ENCODE measurements around the gene RFX4. TPM values are rescaled to one million over a fixed set of nuclear protein-coding genes. Genes with fewer than 3 reads are reported as not detected.
A peak's percentile ranks its signal among the peaks of the same experiment; 100 is the strongest.

RFX4 gene
- total RNA-seq, 4 donors from 2014 or later, result not detected

DNA sequence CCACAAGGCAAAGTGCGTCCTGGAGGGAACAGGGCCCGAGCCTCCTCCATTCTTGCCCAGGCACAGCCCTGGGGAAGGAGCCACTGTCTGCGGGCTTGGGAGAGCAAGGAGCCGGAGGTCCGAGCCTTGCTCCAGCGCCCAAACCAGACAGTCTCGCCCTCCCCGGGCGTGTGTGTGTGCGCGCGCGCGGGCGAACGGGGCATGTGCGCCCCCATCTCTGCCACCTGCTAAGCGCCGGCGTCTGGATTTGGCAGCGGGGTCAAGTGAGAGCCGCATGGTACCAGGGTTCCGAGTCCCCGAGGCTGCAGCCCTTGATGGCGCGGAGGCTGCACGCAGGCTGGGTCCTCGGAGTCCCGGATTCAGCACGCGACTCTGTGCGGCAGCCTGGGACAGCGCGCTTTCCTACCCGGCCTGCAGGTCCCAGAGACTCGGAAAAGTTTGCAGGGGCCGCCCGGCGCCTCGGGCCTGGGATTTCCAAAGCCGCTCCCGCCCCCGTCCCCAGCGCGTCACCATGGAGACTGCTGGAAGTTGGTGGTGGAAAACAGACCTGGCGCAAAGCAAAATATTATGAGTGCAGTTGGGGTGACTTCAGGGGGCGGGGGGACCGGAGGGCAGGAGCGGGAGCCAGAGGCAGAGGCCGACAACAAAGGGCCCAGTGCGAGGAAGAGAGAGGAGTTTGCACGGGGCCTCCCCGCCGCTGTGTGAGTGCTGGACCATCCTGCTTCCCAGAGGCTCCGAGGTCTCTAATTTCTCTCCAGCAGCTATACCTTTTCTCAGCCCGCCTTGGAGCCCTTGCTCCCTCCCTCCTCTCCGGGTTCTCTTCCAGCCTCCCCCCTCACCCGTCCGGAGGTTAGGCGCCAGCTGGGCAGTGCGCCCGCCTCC is 4.2 kb downstream of the RFX4 start:
- H3K9me3 ChIP-seq, result no peaks in the 10 kb centered on the region
- ATAC-seq, result no peak
- intact Hi-C loops (cut with DNase I; ENCODE audit: low total_unique reads), result no loop called here
- TF ChIP-seq, protein P1, sequence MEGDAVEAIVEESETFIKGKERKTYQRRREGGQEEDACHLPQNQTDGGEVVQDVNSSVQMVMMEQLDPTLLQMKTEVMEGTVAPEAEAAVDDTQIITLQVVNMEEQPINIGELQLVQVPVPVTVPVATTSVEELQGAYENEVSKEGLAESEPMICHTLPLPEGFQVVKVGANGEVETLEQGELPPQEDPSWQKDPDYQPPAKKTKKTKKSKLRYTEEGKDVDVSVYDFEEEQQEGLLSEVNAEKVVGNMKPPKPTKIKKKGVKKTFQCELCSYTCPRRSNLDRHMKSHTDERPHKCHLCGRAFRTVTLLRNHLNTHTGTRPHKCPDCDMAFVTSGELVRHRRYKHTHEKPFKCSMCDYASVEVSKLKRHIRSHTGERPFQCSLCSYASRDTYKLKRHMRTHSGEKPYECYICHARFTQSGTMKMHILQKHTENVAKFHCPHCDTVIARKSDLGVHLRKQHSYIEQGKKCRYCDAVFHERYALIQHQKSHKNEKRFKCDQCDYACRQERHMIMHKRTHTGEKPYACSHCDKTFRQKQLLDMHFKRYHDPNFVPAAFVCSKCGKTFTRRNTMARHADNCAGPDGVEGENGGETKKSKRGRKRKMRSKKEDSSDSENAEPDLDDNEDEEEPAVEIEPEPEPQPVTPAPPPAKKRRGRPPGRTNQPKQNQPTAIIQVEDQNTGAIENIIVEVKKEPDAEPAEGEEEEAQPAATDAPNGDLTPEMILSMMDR (IDR thresholded peaks at IDR 0.05 in 4 of 5, conservative IDR thresholded peaks at IDR 0.05 in 1 of 5), result no peak
- TF ChIP-seq POLR2A (IDR thresholded peaks at IDR 0.05), result no peak
- peaks cover 67 to 73% (median 68%) of the 10 kb centered on the region in 3 donors for H3K27me3 ChIP-seq
- no peaks in the 10 kb centered on the region for H3K36me3 ChIP-seq
- peaks cover 3 to 27% of the 10 kb centered on the region in 2 donors for H3K4me1 ChIP-seq
- peak overlapping the region; percentile 1 to 46 (median 24) for H3K4me3 ChIP-seq
- no peak overlapping the region for H3K27ac ChIP-seq
- DNase-seq, result no peak
- in situ Hi-C loops (cut with MboI; ENCODE audit: low sequenced_read_pairs in 4 of 4), result no loop called here

DNA sequence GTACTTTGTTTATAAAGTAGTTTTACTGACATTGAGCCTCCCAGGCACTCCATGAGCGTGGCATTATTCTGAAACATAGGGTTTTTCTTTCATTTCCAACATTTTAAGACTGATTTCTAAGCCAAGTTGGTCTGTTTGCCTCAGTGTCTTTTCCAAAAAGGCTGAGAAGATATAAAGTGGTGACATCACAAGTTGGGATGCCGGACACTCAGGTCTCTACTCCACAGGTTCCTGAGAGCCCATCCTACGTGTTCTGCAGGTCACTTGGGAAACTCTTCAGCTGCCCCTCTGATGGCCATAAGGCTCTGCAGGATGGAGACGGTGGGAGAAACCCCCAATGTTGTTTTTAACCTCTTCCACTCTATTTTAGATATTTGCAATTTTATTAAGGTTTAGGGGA is 6.0 kb downstream of the RFX4 start:
- TF ChIP-seq POLR2A (IDR thresholded peaks at IDR 0.05), result no peak
- TF ChIP-seq, protein P1 (IDR thresholded peaks at IDR 0.05 in 4 of 5, conservative IDR thresholded peaks at IDR 0.05 in 1 of 5), result no peak
- no peak overlapping the region for H3K4me3 ChIP-seq
- in situ Hi-C loops (cut with MboI; ENCODE audit: low sequenced_read_pairs in 4 of 4) (no loop called here), intact Hi-C loops (cut with DNase I; ENCODE audit: low total_unique reads) (no loop called here)
- peaks cover 0 to 12% of the 10 kb centered on the region in 2 donors for H3K4me1 ChIP-seq
- no peaks in the 10 kb centered on the region for H3K9me3 ChIP-seq
- peaks cover 50 to 56% (median 53%) of the 10 kb centered on the region in 3 donors for H3K27me3 ChIP-seq
- no peak overlapping the region for H3K27ac ChIP-seq
- DNase-seq (no peak), ATAC-seq (no peak)
- H3K36me3 ChIP-seq, result no peaks in the 10 kb centered on the region

- ATAC-seq, result no peak
- Histone ChIP-seq H3K27me3 (peaks cover 31 to 41% (median 38%) of the 10 kb centered on the region in 3 donors), H3K36me3 (no peaks in the 10 kb centered on the region), H3K4me1 (peaks cover 0 to 12% of the 10 kb centered on the region in 2 donors), H3K27ac (no peak overlapping the region), H3K9me3 (no peaks in the 10 kb centered on the region), H3K4me3 (no peak overlapping the region)
- no peak for TF ChIP-seq POLR2A (IDR thresholded peaks at IDR 0.05)
- TF ChIP-seq, protein P1 (IDR thresholded peaks at IDR 0.05 in 4 of 5, conservative IDR thresholded peaks at IDR 0.05 in 1 of 5), result no peak
- DNase-seq, result no peak
- intact Hi-C loops (cut with DNase I; ENCODE audit: low total_unique reads), result no loop called here
- in situ Hi-C loops (cut with MboI; ENCODE audit: low sequenced_read_pairs in 4 of 4), result no loop called here
Measured at GRCh38 chr12:106590601-106591000, 7.8 kb downstream of the RFX4 start.

DNA sequence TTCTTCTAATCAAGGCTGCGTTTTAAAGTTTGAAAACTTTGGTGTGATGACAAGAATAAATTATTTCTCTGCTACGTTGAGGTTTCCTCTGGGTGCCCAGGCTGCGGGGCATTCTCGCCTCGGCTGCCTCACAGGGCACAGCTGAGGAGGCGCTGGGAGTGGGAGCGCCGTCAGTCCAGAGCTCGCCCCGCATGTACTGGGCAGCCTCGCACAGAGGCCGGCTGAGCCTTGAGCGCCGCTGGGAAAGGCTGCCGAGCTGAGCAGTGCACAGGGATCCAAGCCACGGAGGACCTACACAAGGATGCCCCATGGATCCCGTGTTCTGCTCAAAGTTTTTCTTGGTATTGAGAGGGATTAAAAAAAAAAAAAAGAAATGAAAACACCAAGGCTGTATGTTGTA is 11.6 kb downstream of the RFX4 start:
- no peak for ATAC-seq
- H3K9me3 ChIP-seq, result no peaks in the 10 kb centered on the region
- DNase-seq, result no peak
- H3K4me3 ChIP-seq, result no peak overlapping the region
- H3K4me1 ChIP-seq, result no peaks in the 10 kb centered on the region
- H3K36me3 ChIP-seq, result no peaks in the 10 kb centered on the region
- intact Hi-C loops (cut with DNase I; ENCODE audit: low total_unique reads), result no loop called here
- no peak for TF ChIP-seq POLR2A (IDR thresholded peaks at IDR 0.05)
- TF ChIP-seq, protein P1 (IDR thresholded peaks at IDR 0.05 in 4 of 5, conservative IDR thresholded peaks at IDR 0.05 in 1 of 5), result no peak
- in situ Hi-C loops (cut with MboI; ENCODE audit: low sequenced_read_pairs in 4 of 4), result no loop called here
- peaks cover 6 to 15% (median 12%) of the 10 kb centered on the region in 3 donors for H3K27me3 ChIP-seq
- no peak overlapping the region for H3K27ac ChIP-seq

Measured in gastrocnemius medialis (tissue), 4 donors.